ENCODE results near the gene ASIC3.
A peak's percentile ranks its signal among the peaks of the same experiment; 100 is the strongest.

The ASIC3 gene

GRCh38 chr7:151057989-151058780 is 9.9 kb downstream of the ASIC3 start:
- DNase-seq = peak; percentile 98

GRCh38 chr7:151058781-151059366 is 10.5 kb downstream of the ASIC3 start:
- DNase-seq = no peak

GRCh38 chr7:151059367-151060112 is 11.2 kb downstream of the ASIC3 start, which contains the start of gene SLC4A2:
SLC4A2 (plus strand) TSS chr7:151059589; CDS start chr7:151061988, 2,399 bp downstream.
- DNase-seq = peak; percentile 59

GRCh38 chr7:151060113-151060415 is 11.7 kb downstream of the ASIC3 start:
- DNase-seq = no peak

- no peak for DNase-seq
Measured at GRCh38 chr7:151060416-151061212, 12.3 kb downstream of the ASIC3 start.

GRCh38 chr7:151061213-151062110 is 13.1 kb downstream of the ASIC3 start:
- DNase-seq = no peak

- no peak for DNase-seq
Measured at GRCh38 chr7:151062111-151062398, 13.7 kb downstream of the ASIC3 start.

- DNase-seq = no peak
Measured at GRCh38 chr7:151062399-151063211, 14.3 kb downstream of the ASIC3 start.

- no peak for DNase-seq
Measured at GRCh38 chr7:151063212-151063561, 14.9 kb downstream of the ASIC3 start.

GRCh38 chr7:151064454-151064853 is 16.1 kb downstream of the ASIC3 start:
- no peak for DNase-seq

GRCh38 chr7:151064993-151065392 is 16.7 kb downstream of the ASIC3 start:
- no peak for DNase-seq

- no peak for DNase-seq
Measured at GRCh38 chr7:151065516-151065915, 17.2 kb downstream of the ASIC3 start.

- DNase-seq = no peak
Measured at GRCh38 chr7:151066273-151066974, 18.1 kb downstream of the ASIC3 start.

- no peak for DNase-seq
Measured at GRCh38 chr7:151068069-151068773, 19.9 kb downstream of the ASIC3 start.

GRCh38 chr7:151069841-151070573 is 21.7 kb downstream of the ASIC3 start:
- no peak for DNase-seq

- DNase-seq = no peak
Measured at GRCh38 chr7:151070574-151070960, 22.2 kb downstream of the ASIC3 start.

GRCh38 chr7:151071032-151071866 is 22.9 kb downstream of the ASIC3 start:
- DNase-seq = no peak

- no peak for DNase-seq
Measured at GRCh38 chr7:151073990-151074389, 25.7 kb downstream of the ASIC3 start.

Measured in stimulated activated CD4-positive, alpha-beta T cell treated with anti-CD3 and anti-CD28 coated beads, Interleukin-1b, Interleukin-23, amount 100 ng/mL, for 48 hours (primary cell).